Adipocyte (in vitro differentiated cells): ENCODE measurements around the gene FRRS1L.

Source experiments
- DNase-seq: peaks from one replicate; pipeline ENCODE4 v3.0.0-alpha.2; 2015; ENCODE audit warnings: low read depth
- H3K27me3 ChIP-seq: replicated peaks from 2 replicates; pipeline ENCODE4 v1.7.0; 2013; ENCODE audit warnings: mild to moderate bottlenecking, low read length, moderate library complexity; ENCODE audit not compliant: control insufficient read depth, insufficient read depth
- H3K36me3 ChIP-seq: 2 replicates; pipeline ENCODE4 v1.7.0; 2013; ENCODE audit warnings: low read length, mild to moderate bottlenecking, moderate library complexity; ENCODE audit not compliant: control insufficient read depth, insufficient read depth, severe bottlenecking
- H3K4me1 ChIP-seq: 2 replicates; pipeline ENCODE4 v1.7.0; 2013; ENCODE audit warnings: mild to moderate bottlenecking, low read length, moderate library complexity; ENCODE audit not compliant: control insufficient read depth, insufficient read depth
- H3K4me3 ChIP-seq: 2 replicates; pipeline ENCODE4 v1.7.0; 2013; ENCODE audit warnings: mild to moderate bottlenecking, low read length, moderate library complexity
- H3K9ac ChIP-seq: 2 replicates; pipeline ENCODE4 v1.7.0; 2013; ENCODE audit warnings: mild to moderate bottlenecking, low read length, moderate library complexity
- H3K9me3 ChIP-seq: 2 replicates; pipeline ENCODE4 v1.7.0; 2013; ENCODE audit warnings: mild to moderate bottlenecking, low read length, moderate library complexity; ENCODE audit not compliant: control insufficient read depth

Gene FRRS1L

GRCh38 chr9:109149722-109150121 lies 17.3 kb downstream of the FRRS1L start:
- Histone ChIP-seq H3K27me3 (peaks cover 21% of the 10 kb centered on the region), H3K36me3 (no peaks in the 10 kb centered on the region), H3K4me3 (no peak overlapping the region), H3K9ac (no peak overlapping the region), H3K9me3 (peaks cover 13% of the 10 kb centered on the region), H3K4me1 (no peaks in the 10 kb centered on the region)
- DNase-seq, result no peak

- H3K36me3 ChIP-seq, result no peaks in the 10 kb centered on the region
- peaks cover 13% of the 10 kb centered on the region for H3K9me3 ChIP-seq
- H3K4me1 ChIP-seq, result no peaks in the 10 kb centered on the region
- DNase-seq, result no peak
- H3K9ac ChIP-seq, result no peak overlapping the region
- H3K27me3 ChIP-seq, result peaks cover 20% of the 10 kb centered on the region
- no peak overlapping the region for H3K4me3 ChIP-seq
These were observed 18.0 kb downstream of the FRRS1L start for GRCh38 chr9:109149089-109149488.

GRCh38 chr9:109145051-109145450 lies 22.0 kb downstream of the FRRS1L start:
- Histone ChIP-seq H3K9me3 (no peaks in the 10 kb centered on the region), H3K27me3 (peaks cover 16% of the 10 kb centered on the region), H3K36me3 (no peaks in the 10 kb centered on the region), H3K4me1 (no peaks in the 10 kb centered on the region), H3K9ac (no peak overlapping the region), H3K4me3 (no peak overlapping the region)
- DNase-seq, result no peak

GRCh38 chr9:109143881-109144562 lies 23.0 kb downstream of the FRRS1L start:
- no peak for DNase-seq
- no peaks in the 10 kb centered on the region for H3K9me3 ChIP-seq
- no peak overlapping the region for H3K9ac ChIP-seq
- peaks cover 15% of the 10 kb centered on the region for H3K27me3 ChIP-seq
- H3K4me3 ChIP-seq, result no peak overlapping the region
- H3K4me1 ChIP-seq, result no peaks in the 10 kb centered on the region
- H3K36me3 ChIP-seq, result no peaks in the 10 kb centered on the region

- no peaks in the 10 kb centered on the region for H3K36me3 ChIP-seq
- no peak overlapping the region for H3K9ac ChIP-seq
- H3K9me3 ChIP-seq, result no peaks in the 10 kb centered on the region
- H3K4me3 ChIP-seq, result no peak overlapping the region
- DNase-seq, result no peak
- no peaks in the 10 kb centered on the region for H3K4me1 ChIP-seq
- H3K27me3 ChIP-seq, result peaks cover 2% of the 10 kb centered on the region
These were observed 25.7 kb downstream of the FRRS1L start for GRCh38 chr9:109141375-109141774.

GRCh38 chr9:109139851-109140250 lies 27.2 kb downstream of the FRRS1L start:
- Histone ChIP-seq H3K36me3 (no peaks in the 10 kb centered on the region), H3K4me3 (no peak overlapping the region), H3K4me1 (no peaks in the 10 kb centered on the region), H3K9me3 (no peaks in the 10 kb centered on the region), H3K27me3 (no peaks in the 10 kb centered on the region), H3K9ac (no peak overlapping the region)
- no peak for DNase-seq

GRCh38 chr9:109138421-109138820 lies 28.6 kb downstream of the FRRS1L start:
- Histone ChIP-seq H3K36me3 (no peaks in the 10 kb centered on the region), H3K27me3 (no peaks in the 10 kb centered on the region), H3K9ac (no peak overlapping the region), H3K4me1 (no peaks in the 10 kb centered on the region), H3K4me3 (no peak overlapping the region), H3K9me3 (no peaks in the 10 kb centered on the region)
- DNase-seq, result no peak

- Histone ChIP-seq H3K36me3 (no peaks in the 10 kb centered on the region), H3K4me3 (no peak overlapping the region), H3K9ac (no peak overlapping the region), H3K27me3 (no peaks in the 10 kb centered on the region), H3K9me3 (no peaks in the 10 kb centered on the region), H3K4me1 (no peaks in the 10 kb centered on the region)
- DNase-seq, result no peak
These were observed 32.9 kb downstream of the FRRS1L start for GRCh38 chr9:109134167-109134578.

GRCh38 chr9:109133533-109133932 lies 33.5 kb downstream of the FRRS1L start:
- Histone ChIP-seq H3K27me3 (no peaks in the 10 kb centered on the region), H3K9me3 (no peaks in the 10 kb centered on the region), H3K4me1 (no peaks in the 10 kb centered on the region), H3K4me3 (no peak overlapping the region), H3K36me3 (no peaks in the 10 kb centered on the region), H3K9ac (no peak overlapping the region)
- DNase-seq, result no peak

- no peaks in the 10 kb centered on the region for H3K4me1 ChIP-seq
- H3K4me3 ChIP-seq, result no peak overlapping the region
- H3K9ac ChIP-seq, result no peak overlapping the region
- H3K9me3 ChIP-seq, result no peaks in the 10 kb centered on the region
- no peak for DNase-seq
- no peaks in the 10 kb centered on the region for H3K36me3 ChIP-seq
- H3K27me3 ChIP-seq, result no peaks in the 10 kb centered on the region
These were observed 34.5 kb downstream of the FRRS1L start for GRCh38 chr9:109132567-109133021.

GRCh38 chr9:109129470-109130197 lies 37.4 kb downstream of the FRRS1L start:
- H3K4me1 ChIP-seq, result no peaks in the 10 kb centered on the region
- H3K27me3 ChIP-seq, result no peaks in the 10 kb centered on the region
- no peak overlapping the region for H3K4me3 ChIP-seq
- no peak overlapping the region for H3K9ac ChIP-seq
- no peak for DNase-seq
- no peaks in the 10 kb centered on the region for H3K36me3 ChIP-seq
- no peaks in the 10 kb centered on the region for H3K9me3 ChIP-seq
